ENCODE measurements around the gene IGFALS.
A peak's percentile ranks its signal among the peaks of the same experiment; 100 is the strongest.

IGFALS gene

DNA sequence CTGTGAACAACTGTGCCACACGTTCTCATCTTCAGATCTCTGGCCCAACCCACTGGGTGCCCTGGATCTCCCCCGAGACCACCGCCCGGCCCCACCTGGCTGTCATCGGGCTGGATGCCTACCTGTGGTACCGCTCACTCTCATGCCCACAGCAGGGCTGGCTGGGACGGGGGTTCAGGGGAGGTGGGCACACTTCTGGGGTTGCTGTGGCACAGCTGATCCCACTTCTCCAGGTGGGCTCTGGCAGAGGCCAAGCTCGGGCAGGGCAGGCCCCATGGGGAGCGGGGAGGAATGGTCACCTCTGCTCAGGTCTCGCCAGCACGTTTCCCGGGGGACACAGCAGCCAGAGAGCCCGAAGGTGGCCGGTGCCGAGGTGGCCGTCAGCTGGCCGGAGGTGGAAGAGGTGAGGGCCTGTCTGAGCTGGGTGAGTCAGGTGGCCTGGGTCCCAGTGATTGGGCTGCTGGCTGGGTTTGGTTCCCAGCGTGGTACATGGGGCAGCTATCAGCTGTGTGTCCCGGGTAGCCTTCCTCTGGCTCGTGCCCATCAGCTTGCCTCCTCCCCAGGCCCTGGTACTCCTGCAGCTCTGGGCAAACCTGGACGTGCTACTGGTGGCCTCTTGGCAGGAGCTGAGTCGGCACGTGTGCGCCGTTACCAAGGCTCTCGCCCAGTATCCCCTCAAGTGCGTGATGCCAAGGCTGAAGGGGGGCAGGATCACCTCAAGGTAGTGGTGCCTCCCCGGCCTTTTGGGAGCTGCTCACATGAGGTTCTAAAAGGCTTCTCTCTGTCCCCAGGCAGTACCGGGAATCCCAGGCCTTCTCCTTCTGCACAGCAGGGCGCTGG lies 18.3 kb downstream of the IGFALS start:
- no peak for DNase-seq

DNA sequence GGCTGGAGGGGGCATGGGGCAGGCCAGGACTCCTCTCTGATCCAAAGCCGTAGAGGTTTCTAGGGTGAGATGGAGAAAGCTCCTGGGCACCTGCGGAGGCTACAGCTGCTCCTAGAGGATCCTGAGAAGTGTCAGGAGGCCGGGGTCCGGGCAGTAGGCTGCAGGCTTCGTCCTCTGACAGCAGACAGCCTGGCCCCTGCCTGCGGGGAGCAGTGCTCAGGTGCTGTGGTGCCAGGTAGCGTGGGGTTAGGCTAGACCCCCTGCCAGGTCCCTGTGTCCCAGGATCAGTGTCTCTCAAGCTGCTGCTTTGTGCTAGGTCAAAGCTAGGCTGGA lies 19.1 kb downstream of the IGFALS start:
- no peak for DNase-seq

DNA sequence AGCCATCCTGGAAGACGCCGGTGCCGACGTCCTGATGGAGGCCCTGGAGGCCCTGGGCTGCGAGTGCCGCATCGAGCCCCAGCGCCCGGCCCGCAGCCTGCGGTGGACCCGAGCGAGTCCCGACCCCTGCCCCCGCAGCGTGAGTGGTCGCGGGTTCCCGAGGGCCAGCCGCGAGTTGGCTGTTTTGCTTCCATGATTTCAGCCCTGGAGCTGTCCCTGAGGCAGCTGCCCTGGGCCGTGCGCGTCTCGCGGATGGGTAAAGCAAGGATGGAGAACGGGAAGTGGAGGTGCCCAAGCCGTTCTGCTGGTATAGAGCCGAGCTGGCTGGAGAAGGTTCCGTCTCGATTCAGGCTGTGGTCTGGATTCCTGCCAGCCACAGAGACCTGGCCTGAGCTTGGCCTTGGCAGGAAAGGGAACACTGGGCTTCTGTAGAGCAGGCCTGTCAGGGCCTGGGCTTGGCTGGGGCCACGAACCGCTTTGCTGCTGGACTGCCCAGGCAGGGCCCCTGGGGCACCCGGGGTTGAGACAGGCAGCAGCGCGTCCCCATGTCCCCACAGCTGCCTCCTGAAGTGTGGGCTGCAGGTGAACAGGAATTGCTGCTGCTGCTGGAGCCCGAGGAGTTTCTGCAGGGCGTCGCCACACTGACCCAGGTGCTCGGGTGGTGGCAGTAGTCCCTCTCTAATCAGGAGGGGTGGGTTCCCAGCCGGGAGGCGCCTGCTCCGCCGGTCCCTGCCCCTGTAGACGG lies 19.6 kb downstream of the IGFALS start:
- DNase-seq: peak; percentile 34

DNA sequence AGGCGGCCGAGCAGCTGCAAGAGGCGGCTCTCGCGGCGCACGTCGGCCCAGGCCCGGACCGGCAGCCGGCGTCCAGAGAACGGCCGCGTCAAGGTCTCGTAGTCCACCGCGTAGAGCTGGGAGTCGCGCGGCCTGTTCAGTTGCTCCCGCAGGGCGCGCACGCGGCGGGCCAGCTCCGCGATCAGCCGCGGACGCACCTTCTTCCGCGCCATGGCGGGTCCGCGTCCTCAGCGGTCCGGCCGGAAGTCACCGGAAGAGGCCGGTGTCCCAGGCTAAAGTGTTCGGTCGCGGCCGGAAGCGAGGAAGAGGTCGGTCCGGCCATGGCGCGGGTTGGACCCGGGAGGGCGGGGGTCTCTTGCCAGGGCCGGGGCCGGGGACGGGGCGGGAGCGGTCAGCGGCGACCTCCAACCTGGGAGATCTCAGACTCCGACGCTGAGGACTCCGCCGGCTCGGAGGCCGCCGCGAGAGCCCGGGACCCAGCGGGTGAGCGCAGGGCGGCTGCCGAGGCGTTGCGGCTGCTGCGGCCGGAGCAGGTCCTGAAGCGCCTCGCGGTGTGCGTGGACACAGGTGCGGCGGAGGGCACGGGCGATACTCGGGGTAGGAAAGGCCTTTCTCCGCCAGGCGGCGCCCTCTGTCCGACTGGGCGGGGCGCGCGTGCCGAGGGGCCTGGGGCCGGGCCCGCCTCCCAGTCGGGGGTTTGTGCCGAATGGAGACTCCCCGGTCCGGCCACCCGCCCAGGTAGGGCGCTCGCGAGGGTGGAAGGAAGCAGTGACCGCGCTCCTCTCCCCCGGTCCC lies 20.4 kb downstream of the IGFALS start, which contains the start of gene MRPS34:
Gene MRPS34 (minus strand): TSS at position 227 of the 795 bp plus-strand sequence. CDS start 15 bp downstream, at position 212.
- peak; percentile 87 for DNase-seq

DNA sequence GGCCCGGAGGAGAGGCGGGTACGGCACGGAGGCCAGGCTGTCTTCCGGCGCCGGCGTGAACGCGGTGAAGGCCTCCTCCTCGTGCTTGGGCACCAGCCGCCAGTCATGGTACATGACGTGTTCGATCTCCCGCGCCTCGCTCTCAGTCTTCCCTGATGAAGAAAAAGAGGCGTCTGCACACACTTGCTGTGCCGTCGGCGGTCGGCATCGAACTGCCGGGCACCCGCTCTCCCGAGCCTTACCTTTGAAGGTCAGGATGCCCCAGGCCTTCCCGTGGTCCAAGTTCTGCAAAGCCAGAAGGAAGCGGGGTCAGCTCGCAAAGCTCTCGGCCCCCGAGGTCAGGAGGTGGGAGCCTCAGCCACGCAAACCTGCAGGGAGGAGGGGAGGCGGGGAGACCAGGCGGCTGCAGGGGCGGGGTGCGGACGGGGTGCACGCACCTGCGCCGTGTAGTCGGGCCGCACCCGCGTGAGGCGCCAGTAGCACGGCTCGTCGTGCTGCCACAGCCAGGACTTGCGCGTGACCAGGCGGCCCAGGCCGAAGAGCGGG lies 21.1 kb downstream of the IGFALS start, which contains the start of gene EME2:
Gene EME2 (plus strand): TSS at position 449 of the 546 bp plus-strand sequence. CDS start 418 bp downstream, outside the sequence.
- peak; percentile 81 for DNase-seq

DNA sequence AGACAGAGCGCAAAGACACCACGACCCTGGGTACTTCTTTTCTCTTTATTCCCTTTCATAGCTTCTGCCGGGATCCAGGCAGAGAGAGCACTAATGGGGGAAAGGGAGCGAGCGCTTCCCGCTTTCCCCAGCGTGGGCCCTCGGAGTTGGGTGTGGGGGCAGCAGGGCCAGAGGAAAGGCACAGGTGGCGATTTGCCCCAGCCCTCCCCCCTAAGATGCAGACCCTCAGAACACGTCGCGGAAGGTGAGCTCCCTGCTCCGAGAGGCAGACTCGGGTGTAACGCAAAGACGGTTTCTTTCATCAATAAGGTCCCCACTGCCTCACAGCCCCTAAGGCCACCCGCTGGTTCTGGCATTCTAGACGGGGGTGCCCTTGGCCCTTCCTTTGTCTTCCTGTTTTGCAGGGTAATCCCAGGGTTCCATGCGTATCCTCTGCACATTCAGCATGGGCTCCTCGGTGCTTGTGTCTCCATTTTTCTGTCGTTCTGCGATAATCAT lies 21.6 kb downstream of the IGFALS start:
- no peak for DNase-seq

DNA sequence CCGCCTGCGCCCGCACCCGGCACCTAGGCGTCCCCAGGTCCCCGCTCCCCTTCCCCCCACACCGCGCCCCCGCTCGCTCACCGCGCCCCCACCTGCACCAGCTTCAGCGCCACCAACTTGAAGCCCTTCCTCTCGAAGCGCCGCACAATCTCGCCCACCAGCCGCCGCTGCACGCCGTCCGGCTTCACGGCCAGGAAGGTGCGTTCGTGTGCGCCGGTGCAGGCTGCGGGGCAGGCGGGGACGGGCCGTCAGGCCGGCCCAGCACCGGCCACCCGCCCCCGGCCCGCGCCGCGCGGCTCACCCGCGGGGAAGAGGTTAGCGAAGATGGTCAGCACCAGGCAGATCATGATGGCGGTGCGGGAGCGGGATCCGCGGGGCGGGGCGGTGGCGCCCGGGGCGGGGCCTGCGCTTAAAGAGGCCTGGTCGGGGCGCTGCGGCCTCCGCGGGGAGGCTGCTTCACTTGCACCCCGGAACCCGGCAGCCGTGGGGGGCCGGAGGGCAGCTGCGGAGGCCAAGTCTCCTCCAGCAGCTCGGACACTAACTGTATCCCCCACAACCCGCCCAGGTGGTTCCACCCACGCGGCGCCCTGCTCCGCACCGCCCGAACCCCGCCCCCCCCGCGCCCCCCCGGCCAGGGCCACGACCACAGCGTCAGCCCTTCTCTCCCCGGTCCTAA lies 22.2 kb downstream of the IGFALS start, which contains the start of gene NME3:
Gene NME3 (minus strand): TSS at position 356 of the 676 bp plus-strand sequence. CDS start 9 bp downstream, at position 347.
- peak; percentile 87 for DNase-seq

DNA sequence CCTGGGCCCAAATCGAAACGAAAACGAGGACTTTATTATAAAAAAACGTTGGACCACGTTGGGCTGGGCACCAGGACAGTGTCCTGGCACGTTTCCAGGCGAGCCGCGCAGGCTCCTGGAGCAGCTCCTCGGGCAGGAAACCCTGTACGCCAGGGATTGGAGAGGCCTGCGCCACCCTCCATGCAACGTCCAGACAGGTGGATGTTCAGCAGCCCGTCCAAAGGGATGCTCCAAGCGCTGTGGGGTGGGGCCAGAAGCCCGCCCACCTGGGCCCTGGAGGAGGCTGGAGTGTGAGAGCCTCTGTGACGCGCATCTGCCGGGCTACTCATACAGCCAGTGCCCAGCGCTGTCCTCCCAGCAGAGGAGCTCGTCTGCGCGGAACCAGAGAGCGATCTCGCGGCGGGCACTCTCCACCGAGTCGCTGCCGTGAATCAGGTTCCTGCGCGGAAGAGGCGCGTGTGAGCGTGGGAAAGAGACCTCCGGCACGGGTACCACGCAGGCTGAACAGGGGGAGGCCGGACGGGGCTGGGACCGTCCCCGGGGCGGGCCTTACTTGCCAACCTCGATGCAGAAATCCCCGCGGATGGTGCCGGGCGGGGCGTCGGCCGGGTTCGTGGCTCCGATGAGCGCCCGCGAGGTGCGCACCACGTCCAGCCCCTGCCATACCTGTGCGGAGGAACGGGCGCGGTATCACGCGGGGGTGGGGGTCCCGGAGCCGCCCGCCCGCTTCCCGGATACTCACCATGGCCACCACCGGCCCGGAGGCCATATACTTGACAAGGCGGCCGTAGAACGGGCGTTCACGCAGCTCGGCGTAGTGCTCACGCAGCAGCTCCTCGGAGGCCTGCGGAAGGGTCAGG lies 22.9 kb downstream of the IGFALS start:
- peak; percentile 65 for DNase-seq

DNA sequence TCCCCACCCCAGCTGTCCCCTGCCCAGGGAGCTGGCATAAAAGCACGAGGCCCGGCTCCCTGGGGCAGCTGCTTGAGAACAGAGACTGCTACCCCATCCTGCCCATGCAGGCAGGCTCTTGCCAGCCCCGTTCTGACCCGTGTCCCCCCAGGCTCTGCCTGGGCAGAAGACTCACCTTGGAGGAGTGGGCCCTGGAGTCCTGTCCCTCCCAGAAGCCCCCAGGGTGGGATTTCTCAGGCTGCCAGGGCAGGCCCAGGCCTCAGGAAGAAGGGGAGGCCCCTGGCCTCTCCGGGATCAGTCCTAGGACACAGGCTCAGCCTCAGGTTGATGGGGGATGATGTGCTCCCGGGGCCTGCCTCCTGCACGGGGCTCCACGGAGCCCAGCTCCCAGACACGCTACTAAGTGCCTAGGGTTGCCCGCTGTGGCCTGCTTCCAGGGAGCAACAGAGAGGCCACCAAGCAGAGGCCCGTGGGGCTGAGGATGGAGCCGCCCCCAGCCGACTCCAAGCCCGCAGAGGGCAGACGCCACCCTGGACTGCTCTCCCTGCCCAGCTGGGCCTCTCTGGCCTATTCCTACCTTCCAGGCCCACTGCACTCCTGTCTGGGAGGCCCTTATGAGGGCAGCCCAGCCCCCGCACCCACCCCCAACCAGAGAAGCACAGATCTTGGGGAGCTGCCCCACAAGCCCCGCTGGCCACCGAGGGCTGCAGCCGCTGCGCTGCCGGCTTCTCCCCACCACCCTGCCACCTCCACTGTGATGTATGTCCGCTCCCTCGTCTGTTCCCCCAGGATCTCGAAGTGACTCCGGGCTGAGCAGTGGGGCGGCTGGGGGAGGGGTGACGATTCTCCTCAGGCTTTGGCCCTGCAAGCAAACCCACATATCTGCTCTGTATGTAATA lies 23.9 kb downstream of the IGFALS start:
- no peak for DNase-seq

DNA sequence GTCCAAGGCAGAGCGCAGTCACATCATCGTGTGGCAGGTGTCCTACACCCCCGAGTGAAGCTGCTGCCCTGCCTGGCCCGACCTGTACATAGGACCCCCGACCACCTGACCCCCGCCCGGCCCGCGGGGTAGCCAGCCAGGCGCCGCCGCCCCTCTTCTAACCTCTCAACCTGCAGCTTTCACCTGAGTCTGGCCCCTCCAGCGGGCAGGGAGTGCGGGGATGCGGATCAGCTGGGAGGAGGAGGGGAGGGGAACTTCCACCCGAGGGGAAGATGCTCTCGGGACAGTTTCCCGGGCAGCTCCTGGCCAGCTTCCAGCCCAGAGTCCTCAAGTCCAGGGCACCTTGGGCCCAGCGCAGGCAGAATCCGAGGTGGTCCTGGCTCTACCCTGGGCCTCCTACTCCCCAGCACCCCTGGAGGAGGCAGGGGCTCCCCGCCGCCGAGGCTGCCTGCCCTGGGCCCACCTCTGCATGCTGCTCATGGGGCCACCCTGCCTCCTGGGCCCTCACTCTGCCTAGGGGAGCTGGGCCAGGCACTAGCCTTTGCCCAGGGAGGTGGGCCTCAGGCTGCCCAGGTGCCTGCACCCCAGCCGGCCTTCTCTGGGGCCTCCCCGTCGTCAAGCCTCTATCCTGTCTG lies 24.6 kb downstream of the IGFALS start:
- DNase-seq: no peak

DNA sequence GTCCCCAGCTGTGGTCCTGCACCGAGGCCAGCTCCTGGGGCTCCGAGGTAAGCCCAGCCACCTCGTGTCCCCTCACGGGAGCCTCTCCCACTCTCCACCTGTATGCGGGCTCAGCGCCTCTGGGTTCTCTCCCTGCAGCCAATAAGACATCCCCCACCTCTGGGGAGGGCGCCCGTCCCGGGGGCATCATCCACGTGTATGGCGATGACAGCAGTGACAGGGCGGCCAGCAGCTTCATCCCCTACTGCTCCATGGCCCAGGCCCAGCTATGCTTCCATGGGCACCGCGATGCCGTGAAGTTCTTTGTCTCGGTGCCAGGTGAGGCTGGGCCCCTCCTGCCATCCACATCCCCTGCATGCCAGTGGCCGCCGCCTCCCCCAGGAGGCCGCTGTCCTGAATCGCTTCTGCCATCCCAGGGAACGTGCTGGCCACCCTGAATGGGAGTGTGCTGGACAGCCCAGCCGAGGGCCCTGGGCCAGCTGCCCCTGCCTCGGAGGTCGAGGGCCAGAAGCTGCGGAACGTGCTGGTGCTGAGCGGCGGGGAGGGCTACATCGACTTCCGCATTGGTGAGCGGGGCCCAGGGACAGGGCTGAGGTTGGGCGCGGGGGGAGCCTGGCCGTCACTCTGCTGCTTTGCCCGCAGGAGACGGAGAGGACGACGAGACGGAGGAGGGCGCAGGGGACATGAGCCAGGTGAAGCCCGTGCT lies 25.3 kb downstream of the IGFALS start:
- no peak for DNase-seq

DNA sequence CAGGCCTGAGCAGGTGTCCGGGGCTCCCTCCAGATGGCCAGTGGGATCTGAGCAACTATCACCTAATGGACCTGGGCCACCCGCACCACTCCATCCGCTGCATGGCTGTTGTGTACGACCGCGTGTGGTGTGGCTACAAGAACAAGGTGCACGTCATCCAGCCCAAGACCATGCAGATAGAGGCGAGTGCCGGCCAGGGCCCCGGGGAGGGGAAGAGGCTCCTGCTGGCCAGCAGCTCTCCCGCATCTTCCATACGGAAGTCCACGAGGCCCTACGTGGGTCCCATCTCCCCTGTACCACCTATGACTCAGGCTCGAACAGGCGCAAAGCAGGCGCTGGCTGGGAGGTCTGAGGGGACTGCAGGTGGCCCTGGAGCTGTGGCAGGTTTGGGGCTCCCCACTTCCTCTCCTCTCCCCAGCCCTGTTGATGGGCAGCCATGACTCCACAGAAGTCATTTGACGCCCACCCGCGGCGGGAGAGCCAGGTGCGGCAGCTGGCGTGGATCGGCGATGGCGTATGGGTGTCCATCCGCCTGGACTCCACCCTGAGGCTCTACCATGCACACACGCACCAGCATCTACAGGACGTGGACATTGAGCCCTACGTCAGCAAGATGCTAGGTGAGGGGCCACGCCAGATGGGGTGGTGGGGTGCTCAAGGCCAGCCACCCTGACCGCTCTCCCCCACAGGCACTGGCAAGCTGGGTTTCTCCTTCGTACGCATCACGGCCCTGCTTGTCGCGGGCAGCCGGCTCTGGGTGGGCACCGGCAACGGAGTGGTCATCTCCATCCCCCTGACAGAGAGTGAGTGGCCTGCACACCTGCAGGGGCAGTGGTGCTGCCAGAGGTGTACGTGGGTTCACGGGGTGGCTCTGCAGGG lies 26.1 kb downstream of the IGFALS start:
- DNase-seq: no peak

DNA sequence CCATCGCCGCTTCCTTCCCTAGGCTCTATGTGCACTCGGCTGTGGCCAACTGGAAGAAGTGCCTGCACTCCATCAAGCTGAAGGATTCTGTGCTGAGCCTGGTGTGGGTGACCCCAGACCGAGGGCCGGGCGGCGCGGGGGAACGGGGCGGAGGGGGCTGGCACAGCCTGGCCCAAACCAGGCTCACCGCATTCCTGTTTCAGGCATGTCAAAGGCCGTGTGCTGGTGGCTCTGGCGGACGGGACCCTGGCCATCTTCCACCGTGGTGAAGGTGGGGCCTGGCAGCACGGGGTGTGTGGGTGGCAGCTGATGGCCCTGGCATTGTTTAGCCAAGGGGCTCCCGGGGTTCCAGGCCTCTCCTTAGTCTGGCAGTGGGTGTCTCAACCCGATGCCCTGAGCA lies 26.8 kb downstream of the IGFALS start:
- DNase-seq: no peak

DNA sequence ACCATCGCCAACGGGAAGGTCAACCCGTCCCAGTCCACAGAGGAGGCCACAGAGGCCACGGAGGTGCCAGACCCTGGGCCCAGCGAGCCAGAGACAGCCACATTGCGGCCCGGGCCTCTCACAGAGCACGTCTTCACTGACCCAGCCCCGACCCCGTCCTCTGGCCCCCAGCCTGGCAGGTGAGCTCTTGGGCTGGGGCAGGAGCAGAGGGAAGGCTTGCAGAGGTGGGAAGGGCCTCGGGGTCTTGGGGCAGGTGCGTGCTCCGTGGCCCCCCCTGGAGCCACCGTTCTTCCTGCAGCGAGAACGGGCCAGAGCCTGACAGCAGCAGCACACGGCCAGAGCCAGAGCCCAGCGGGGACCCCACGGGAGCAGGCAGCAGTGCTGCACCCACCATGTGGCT lies 27.3 kb downstream of the IGFALS start:
- DNase-seq: no peak

DNA sequence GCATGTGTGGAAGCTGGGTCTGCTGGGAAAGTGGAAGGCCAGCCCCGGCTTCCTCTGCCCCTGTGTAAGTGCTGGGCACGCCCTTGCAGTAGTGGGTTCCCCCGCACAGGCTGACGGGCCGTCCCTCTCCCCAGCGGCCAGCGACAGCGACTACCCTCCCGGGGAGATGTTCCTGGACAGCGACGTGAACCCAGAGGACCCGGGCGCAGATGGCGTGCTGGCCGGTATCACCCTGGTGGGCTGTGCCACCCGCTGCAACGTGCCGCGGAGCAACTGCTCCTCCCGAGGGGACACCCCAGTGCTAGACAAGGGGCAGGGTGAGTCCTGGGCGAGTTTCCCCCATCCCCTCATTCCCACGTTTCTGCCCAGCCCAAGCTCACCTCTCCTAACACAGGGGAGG lies 27.7 kb downstream of the IGFALS start:
- DNase-seq: no peak

DNA sequence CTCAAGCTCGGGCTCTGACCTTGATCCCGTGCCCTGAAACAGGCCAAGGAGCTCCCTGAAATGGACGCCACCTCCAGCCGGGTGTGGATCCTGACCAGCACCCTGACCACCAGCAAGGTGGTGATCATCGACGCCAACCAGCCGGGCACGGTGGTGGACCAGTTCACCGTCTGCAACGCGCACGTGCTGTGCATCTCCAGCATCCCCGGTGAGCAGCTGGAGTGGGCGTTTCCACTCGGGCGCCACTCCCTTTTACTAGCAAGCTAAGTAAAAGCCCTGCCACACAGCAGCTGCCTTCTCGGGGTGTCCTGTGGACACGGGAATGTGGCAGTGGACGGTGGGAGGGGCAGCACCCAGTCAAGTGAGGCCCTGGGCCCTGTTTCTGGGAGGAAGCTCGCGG lies 28.5 kb downstream of the IGFALS start:
- no peak for DNase-seq

All from activated CD4-positive, alpha-beta T cell treated with anti-CD3 and anti-CD28 coated beads for 48 hours (primary cell).